Measurements from ENCODE around the gene GLG1.
"Not testable (repeated sequence)": the region's sequence is repeated elsewhere in the genome, so short reads cannot be mapped to it uniquely, and the experiment has no call there.

GRCh38 chr16:74407362-74407705, 199.6 kb downstream of the GLG1 start:
- TF ChIP-seq CTCF, POLR2A, EP300 (IDR thresholded peaks at IDR 0.05): not testable (repeated sequence)
